Astrocyte of the spinal cord (primary cell): Measurements from ENCODE around the gene CYTH1.

Experiments
- DNase-seq: peaks from one replicate; pipeline ENCODE4 v3.0.0; 2011; ENCODE audit warnings: low read depth, low spot score
- H3K4me3 ChIP-seq: 2 replicates; pipeline ENCODE4 v1.5.1; 2011; ENCODE audit warnings: low read depth, mild to moderate bottlenecking, low read length, moderate library complexity
- in situ Hi-C: cut with HindIII; loops from 2 replicates; pipeline ENCODE4 v1.10.0; 2017; ENCODE audit warnings: low sequenced_read_pairs
- TF ChIP-seq, protein P1 (sequence below): IDR thresholded peaks from 2 replicates; pipeline ENCODE4 v1.5.1; 2012; ENCODE audit warnings: low read depth, mild to moderate bottlenecking, low read length, inconsistent platforms

Gene CYTH1

DNA sequence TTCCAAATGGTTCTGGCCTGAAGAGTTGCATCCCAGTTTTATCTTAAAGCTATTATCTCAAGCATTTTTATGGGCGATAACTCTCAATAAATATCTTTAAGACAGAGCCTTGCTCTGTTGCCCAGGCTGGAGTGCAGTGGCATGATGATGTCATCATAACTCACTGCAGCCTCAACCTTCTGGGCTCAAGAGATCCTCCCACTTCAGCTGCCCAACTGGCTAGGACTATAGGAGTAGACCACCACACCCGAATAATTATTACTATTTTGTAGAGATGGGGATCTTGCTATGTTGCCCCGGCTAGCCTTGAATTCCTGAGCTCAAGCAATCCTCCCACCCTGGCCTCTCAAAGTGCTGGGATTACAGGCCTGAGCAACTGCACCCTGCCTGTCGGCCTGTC is 26.1 kb upstream of the CYTH1 start:
- no peak overlapping the region for H3K4me3 ChIP-seq
- in situ Hi-C loops = no loop called here
- no peak for DNase-seq
- TF ChIP-seq, protein P1, sequence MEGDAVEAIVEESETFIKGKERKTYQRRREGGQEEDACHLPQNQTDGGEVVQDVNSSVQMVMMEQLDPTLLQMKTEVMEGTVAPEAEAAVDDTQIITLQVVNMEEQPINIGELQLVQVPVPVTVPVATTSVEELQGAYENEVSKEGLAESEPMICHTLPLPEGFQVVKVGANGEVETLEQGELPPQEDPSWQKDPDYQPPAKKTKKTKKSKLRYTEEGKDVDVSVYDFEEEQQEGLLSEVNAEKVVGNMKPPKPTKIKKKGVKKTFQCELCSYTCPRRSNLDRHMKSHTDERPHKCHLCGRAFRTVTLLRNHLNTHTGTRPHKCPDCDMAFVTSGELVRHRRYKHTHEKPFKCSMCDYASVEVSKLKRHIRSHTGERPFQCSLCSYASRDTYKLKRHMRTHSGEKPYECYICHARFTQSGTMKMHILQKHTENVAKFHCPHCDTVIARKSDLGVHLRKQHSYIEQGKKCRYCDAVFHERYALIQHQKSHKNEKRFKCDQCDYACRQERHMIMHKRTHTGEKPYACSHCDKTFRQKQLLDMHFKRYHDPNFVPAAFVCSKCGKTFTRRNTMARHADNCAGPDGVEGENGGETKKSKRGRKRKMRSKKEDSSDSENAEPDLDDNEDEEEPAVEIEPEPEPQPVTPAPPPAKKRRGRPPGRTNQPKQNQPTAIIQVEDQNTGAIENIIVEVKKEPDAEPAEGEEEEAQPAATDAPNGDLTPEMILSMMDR = no peak

DNA sequence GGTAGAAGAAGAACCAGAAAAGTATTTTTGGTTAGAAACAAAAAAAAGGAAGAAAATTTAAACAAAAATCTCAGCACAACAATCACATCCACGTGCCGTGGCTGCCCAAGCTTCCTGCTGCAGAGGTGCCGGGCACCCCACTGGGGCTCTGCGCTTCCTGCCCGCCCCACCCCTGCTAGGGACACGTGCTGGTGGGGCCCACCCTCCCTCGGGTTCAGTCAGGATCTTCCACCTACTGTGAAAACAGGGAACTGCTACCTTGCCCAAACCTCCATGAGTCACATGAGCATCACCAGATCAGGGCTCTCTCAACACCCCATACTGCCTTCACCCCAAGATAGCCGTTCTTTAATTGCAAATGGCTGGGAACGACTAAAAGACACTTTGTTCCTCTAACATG is 24.4 kb upstream of the CYTH1 start:
- in situ Hi-C loops = no loop called here
- DNase-seq = no peak
- H3K4me3 ChIP-seq = no peak overlapping the region
- TF ChIP-seq, protein P1 = no peak

DNA sequence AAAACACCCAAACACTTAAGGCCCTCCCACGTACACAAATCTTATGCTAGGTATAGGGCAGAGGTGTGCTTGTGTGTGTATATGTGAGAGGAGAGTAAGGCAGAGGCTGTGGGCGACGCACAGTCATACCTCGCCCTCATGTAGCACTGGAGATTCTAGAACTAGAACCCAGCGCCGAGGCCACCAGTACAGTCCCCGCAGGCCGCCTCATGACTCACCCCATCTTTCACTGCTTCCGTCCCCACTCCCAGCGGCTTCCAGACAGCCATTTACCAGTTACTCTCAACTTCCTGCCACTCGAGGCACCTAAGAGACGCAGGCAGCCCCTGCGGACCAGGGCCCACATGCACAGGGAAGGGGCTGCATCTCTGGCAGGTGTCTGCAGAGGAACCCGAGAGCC is 23.2 kb upstream of the CYTH1 start:
- in situ Hi-C loops = no loop called here
- TF ChIP-seq, protein P1 = no peak
- DNase-seq = no peak
- no peak overlapping the region for H3K4me3 ChIP-seq

DNA sequence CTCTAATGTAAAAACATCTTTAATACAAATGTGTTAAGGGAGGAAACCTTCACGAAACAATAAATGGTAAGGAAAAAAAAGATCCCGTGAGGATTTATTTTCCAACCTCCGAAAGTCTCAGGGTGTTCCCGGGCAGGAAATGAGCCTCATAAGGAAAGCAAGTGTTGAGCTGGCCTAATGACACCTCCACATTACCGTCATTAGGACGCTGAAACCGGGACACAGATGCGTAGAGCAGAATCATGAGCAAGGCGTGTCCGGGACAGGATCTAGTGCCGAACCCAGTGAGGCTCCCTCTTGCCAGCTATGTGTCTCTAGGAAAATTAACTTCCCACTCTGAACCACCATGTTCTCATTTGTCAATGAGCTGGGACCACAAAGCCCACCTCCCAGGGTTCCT is 22.7 kb upstream of the CYTH1 start:
- no peak for DNase-seq
- in situ Hi-C loops = no loop called here
- TF ChIP-seq, protein P1 = no peak
- H3K4me3 ChIP-seq = no peak overlapping the region

DNA sequence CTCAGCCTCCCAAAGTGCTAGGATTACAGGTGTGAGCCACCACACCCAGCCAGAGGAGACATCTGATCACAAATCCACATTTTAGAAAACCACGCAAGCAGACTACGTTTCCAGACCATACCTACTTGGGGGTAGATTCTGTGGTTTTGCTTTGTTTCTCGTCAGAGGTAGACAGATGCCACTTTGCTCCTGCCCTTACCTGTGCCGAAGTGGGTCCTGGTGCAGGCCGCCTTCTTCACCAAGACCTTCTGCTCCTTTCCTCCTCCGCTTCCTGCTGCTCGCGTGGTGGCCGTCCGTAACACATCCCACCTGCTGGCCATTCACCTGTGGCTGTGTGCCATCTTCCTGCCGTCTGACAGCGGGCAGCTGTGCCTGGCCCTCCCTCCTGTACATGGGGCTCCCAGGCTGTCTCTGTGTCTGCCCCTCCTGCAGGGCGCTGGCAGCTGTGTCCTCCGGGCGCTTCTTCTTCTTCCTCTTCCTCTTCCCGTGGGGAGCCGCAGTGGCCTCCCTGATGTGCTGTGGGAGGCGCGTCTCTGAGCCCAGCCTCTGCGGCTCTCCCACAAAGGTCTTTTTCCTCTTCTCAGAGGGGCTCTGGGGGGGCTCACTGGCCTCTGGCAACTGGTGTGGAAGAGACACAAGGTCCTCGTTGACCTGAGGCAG is 21.2 kb upstream of the CYTH1 start:
- H3K4me3 ChIP-seq = no peak overlapping the region
- in situ Hi-C loops = no loop called here
- TF ChIP-seq, protein P1 = no peak
- no peak for DNase-seq

DNA sequence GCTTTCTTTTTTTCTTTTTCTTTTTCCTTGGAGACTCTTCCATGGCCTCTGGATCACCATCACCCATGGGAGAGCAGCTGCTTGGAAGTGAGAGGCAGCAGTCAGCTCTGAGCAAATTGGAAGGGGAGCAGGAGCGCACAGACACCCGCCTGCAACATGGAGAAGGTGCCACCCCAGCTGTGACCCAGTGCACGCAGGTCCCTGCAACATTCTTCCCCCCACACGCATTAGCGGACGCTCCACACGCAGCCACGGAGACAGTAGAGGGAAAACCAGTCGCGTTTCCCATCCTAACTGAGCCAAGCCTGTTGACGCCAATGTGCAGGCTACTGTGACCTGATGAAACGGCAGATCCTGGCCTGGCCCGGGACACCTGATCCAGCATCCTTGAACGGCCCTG is 20.4 kb upstream of the CYTH1 start:
- DNase-seq = no peak
- in situ Hi-C loops = no loop called here
- H3K4me3 ChIP-seq = no peak overlapping the region
- TF ChIP-seq, protein P1 = no peak
